GM21390 (cell line): Measurements from ENCODE around the gene CLCNKA.
A peak's percentile ranks its signal among the peaks of the same experiment; 100 is the strongest.
"Not testable (repeated sequence)": the region's sequence is repeated elsewhere in the genome, so short reads cannot be mapped to it uniquely, and the experiment has no call there.

Experiments
- ATAC-seq: cut with Tn5 transposase; IDR thresholded peaks from one replicate; pipeline ENCODE4 v1.9.1; 2021; ENCODE audit not compliant: unreplicated experiment

CLCNKA gene

DNA sequence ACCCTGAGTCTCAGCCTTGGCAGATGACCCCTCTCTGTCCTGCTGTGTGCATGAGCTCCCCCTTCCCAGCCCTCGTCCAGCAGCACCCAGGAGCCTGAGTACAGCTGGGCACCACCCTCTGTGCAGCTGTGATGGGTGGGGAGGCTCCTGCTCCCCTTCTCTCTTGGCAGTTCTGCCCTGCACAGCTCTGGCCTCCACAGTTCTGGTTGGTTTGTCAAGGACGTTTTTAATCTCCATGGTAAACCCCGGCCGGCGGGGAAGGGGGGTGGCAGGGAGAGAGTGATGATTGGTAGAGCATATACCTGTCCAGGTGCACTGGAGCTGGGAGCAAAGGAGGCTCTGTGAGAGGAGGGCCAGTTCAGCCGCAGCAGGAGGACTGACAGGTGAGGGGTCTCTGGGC is at the start of gene CLCNKA:
CLCNKA (plus strand) TSS at position 356 of the 400 bp plus-strand sequence. CDS start 584 bp downstream, outside the sequence.
- no peak for ATAC-seq

DNA sequence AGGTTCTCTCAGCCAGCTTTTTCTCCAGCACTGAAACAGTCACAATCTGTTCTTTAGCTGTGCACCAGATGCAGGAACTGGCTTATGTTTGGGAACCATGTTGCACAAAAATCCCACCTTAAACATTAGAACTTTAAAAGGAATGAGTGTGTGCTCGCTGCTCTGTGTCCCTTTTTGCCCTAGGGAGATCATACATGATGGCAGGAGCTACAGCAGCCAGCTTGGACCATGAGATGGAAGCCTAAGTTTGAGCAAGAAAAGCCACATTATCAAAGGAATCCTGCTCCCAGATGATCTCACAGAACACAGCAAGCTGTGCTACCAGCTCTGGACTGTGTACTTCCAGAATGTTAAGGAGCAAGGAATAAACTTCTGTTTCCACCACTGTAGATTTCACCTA is 49.4 kb upstream of the CLCNKA start:
- no peak for ATAC-seq

DNA sequence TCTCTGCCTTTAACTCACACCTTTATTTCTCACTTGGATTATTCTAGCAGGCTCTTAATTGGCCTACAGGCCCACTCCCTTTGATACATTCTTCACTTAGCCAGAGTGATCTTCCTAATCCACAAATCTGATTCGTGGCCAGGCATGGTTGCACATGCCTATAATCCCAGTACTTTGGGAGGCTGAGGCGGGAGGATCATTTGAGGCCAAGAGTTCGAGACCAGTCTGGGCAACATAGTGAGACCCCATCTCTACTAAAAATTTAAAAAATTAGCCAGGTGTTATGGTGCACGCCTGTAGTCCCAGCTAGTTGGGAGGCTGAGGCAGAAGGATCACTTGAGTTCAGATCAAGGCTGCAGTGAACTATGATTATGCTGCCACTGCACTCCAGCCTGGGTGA is 48.1 kb upstream of the CLCNKA start:
- no peak for ATAC-seq

DNA sequence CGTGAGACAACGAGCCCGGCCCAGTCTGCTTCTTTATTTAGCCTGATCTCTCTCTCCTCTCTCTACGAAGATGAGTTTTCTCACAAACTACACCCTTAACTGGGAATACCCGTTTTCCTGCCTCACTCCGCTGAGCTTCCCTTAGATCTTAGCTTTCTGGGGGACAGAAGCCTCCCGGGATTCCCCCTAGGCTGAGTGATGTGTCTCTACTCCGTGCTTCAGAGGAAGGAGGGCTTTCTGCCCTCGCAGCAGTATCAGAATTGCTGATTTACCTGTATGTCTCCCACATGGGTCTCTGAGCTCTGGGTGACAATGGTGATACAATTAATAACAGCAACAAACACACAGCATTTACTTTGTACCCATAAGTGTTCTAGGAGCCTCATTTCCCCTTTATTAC is 47.0 kb upstream of the CLCNKA start:
- ATAC-seq = peak; percentile 36

DNA sequence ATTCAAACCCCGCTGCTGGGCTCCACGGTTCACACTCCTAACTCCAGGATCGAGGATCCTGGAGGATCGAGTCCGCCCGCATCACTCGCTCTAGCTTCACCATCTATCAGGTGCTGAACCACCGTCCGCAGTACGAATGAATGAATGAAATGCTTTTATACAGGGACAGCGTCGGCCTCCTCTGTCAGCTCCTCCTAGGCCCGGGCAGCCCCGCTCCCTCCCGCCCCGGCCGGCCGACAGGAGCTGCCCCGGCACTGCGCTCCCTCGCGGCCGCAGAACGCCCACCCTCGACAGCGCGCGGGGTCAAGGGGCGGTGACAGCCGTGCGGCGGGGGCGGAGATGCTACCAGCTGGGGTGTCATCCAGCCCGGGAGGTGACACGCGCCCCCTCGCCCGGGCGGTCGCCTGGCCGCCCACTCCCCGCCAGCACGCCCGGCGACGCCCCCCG is 46.5 kb upstream of the CLCNKA start:
- ATAC-seq = peak; percentile 60

DNA sequence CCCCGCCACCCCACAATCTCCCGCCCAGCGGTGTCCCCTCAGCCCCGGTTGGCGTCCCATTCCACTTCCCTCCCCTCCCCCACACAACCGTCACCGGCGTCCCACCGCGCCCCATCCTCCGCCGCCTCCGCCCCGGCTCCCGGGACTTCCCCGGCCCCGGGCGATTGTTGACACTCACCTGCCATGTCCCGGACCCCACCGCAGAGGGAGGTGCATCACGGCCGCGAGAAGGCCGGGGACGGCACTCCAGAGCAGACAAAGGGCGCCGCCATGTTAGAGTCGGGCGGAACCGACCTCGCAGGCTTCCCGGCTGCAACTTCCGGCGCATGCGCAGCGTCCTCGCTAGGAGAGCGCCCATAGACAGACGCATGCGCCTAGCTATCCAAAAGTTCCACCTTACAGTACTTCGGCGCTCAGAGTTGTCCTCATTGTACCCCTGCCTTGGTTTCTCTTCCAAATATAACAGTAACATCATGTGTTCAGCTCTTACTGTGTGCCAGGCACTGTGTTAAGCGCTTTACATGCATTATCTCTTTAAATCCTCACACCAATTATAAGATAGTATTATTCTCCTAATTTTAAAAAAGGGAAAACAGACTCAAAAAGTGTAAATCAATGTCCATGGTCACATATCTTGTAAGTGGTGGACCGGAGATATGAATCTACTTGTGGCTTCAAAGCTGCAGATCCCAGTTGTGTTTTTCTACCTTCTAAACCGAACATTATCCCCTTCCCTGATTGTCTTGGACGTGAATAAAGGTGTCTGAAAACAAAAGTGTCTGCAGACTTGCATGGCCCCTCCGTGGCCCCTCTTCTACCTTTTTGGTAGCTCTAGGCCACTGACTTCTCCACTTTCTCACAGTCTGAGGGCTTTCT is 45.8 kb upstream of the CLCNKA start, which contains the start of gene ZBTB17:
ZBTB17 (minus strand) TSS at position 297 of the 876 bp plus-strand sequence. CDS start 27,606 bp downstream, outside the sequence.
- ATAC-seq = peak; percentile 77

DNA sequence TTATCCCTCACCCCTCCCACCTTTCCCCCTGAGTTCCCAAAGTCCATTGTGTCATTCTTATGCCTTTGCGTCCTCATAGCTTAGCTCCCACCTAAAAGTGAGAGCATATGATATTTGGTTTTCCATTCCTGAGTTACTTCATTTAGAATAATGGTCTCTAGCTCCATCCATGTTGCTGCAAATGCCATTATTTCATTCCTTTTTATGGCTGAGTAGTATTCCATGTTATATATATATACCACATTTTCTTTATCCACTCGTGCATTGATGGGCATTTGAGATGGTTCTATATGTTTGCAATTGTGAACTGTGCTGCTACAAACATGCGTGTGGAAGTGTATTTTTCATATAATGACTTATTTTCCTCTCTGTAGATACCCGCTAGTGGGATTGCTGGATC is 43.9 kb upstream of the CLCNKA start:
- not testable (repeated sequence) for ATAC-seq

DNA sequence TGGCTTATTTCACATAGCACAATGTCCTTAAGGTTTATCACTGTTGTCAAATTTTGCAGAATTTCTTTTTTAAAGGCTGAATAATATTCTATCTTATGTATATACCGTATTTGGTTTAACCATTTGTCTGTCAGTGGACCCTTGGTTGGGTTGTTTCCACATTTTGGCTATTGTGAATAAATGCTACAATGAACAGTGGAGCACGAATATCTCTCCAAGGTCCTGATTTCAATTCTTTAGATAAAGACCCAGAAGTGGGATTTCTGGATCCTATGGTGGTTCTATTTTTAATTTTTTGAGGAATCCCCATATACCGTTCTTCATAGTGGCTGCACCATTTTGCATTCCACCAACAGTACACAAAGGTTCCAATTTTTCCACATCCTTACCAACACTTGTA is 40.2 kb upstream of the CLCNKA start:
- no peak for ATAC-seq

DNA sequence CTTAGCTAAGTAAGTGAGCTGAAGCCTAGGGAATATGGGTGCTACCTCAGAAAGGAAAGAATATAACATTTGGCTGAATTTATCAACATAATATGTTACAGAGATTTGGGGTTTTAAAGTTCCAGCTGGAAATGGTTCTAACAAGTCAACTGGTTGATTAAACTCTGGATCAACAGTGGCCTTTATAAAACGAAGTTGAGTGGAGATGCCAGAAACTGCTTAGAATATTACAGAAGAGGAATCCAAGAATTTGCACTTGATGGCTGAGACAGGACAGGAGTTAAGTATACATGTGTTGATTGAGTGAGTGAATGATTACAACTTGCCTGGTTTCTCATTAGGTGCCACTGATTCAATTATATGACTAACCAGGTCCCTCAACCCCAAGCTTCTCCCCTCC is 38.6 kb upstream of the CLCNKA start:
- ATAC-seq = no peak

DNA sequence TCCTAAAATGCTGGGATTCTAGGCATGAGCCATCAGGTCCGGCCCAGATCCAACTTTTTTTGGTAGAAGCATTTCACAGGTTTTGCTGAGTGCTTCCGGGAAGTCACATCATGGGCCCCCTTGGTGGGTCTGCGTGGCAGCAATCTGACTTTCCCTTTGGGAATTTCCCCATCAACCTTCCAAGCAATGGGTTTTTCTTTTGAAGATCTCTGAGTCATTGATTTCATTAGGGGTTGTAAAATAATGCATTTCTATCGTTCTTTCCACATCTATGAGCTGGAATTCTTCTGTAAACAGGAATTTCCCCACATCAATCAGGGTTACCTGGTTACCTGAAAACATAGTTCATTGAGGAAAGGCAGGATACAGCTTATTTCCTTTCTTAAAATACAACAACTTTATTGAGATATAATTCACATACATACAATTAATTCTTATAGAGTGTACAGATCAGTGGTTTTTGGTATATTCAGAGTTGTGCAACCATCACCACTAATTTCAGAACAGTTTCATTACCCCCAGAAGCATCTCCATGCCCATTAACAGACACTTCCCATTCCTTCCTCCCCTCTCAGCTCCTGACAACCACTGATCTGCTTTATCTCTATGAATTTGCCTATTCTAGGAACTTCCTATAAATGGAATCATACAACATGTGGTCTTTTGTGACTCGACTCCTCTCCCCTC is 36.1 kb upstream of the CLCNKA start:
- ATAC-seq = no peak

DNA sequence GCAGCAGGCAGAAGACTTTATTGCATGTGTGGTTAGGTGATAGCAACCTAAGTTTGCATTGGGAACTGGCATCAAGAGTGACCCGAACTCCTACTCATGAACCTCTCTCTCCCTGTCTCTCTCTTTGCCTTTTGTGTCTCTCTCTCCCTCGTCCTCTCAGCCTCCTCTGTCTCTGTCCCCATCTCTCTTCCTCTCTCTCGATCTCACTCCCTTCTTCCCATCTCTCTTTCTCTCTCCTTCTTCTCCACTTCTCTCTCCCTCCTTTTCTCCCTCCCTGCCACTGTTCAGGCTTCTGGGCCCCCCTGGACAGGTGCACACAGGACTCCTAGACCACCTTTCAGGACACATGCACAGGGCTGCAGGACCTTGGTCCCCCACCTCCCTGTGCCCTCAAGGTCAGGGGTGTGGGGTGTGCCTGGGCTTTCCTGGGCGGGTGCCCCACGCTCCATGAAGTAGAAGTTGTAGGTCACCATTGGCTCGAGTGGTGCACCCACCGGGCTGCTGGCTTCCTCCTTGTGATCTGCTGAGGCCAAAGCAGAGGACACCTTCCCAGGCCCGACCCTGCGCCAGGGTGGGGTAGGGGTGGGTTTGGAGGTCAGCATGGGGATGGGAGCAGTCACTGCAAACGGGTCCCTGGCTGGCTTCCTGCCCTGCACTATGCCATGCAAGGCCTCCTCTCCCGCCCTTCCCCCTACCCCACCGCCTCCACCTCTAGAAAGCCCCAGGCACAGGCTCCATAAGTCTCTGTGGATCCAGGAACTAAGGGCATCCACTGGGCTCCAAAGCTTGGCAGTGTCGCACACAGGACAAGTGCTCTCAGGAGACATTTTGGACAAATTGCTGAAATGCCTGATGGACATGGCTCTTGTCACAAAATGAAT is 32.7 kb upstream of the CLCNKA start:
- no peak for ATAC-seq

DNA sequence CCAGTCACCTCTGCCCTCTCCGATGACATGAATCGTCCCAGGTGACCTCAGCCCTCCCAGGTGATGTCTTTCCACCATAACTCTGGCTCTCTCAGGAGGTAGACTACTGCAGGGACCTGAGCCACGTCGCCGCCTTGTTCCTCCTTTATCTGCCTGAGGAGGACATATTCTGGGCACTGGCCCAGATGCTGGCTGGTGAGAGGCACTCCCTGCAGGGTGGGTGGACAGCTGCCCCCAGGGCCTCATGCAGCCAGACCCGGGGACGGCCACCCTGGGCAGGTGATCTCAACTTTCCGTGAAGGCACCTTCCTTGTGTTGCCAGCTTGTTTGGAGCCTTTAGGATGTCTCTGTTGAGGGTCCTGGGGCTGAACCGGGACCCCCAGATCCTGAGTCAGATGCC is 32.1 kb upstream of the CLCNKA start:
- ATAC-seq = no peak

DNA sequence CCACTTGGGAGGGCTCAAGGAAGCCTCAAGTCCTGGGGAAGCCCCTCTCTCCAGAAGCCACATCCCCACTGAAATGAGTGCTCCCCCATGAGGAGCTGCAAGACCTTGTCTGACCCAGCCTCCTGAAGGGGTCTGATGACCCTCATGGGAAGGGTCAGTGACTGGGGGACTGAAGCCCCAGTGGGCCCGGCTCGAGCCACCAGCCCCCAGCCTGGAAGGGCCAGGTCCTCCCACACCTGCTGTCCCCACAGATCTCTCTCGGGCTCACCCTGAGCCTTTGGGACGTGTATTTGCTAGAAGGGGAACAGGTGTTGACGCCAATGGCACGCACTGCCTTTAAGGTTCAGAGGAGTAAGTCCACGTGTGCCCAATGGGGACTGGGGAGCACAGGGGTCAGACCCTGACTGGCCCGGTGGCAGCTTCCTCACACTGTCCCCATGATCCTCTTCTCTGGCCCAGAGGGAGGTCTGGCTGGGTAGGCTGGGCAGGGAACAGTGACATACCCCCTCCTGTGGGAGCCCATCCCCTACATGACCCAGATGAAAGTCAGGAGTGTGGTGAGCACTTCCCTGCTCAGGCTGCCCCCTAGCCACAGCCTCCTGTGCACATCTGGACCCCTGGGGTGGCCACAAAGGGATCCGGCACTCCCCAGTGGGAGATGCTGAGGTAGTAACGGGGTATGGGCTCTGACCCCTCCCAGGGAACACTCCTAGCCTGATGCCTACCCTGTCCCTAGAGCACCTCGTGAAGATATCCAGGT is 30.2 kb upstream of the CLCNKA start:
- no peak for ATAC-seq

DNA sequence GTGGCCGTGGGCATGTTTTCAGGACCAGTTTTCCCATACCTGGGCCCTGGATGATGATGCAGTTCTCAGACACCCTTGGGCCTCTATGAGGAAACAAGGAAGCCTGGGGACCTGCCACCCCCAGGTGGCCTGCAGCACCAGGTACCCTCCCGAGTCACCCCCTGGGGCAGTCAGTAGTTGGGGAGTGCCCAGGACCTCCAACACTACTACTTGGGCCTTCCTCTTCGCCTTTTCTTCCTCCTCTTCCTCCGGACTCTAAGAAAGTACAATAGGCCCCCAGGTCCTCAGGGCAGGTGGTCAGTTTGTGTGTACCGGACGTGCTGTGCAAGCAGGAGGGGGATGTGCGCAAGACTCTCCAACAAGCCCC is 29.7 kb upstream of the CLCNKA start:
- ATAC-seq = no peak

DNA sequence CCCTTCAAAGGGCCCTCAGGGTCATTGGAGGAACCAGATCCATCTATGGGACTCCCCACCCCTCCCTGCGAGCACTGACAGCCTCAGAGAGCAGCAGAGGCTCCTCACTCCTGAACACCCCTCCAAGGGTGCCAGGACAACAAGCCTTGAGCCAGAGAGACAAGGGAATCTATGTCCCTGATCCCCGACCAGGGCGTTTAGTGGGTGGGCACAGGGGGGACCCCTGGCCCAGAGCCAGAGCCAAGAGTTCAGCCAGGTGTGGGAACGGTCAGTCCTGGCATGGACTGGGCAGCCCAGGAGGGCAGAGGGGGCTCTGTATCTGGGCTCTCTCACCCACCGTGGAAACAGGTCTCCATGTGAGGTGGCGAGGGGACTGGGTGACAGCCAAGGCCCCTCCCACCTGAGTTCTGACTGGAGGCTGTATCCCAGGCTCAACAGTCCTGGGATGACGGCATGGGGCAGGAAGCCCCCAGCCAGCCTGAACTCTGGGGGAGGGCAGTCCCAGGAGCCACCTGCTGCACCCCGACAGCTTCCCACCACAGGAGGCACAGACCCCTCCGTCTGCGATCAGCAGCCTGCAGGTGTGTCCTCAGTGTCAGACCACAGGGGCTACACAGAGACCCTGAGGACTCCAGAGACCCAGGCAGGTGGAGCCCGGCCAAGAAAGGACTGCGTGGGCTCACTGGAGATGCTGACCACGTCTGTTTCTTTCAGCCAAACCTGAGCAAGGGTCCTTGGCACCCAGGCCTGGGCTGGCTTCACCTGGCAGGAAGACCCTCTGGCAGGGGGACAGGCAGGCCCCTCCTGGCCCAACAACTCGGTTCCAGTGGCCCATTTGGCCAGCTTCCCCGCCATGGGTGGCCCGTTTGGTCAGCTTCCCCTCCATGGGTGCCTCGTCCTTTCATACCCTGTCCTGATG is 29.0 kb upstream of the CLCNKA start:
- ATAC-seq = no peak

DNA sequence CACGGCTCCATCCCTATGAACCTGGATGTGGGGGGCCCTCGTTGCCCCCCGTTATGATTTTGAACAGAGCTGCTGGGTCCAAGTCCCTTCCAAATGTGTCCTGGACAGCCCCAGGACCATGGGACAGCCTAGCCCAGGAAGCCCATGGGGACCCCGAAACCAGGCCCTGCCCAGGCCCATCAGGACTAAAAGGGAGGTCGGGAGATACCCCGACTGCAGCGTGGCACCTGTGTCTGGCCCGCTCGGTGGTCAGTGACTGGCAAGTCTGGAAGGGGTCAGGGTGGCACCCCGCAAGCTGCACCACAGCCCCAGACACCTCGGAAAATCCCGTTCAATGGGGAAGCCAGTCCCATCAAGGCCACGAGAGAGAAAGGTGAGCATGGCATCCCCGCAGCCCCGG is 28.2 kb upstream of the CLCNKA start:
- ATAC-seq = no peak

DNA sequence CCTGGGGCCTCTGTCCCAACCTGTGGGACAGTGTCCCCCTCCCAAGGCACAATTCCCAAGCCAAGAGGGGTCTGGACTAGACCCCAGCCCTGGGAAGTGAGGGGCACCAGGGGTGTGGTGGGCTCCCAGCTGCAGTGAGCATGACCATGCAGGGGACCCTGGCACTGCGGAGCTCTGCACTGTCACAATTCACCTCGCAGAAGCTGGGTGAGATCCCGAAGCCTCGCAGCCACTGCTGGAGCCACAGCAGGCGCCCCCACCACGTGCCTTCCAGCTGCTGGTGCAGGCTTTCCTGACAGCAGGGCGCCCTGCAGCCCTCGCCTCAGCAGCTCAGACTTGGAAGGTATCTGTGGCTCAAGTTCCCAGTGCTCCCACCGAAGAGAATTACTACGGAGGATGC is 27.8 kb upstream of the CLCNKA start:
- no peak for ATAC-seq

DNA sequence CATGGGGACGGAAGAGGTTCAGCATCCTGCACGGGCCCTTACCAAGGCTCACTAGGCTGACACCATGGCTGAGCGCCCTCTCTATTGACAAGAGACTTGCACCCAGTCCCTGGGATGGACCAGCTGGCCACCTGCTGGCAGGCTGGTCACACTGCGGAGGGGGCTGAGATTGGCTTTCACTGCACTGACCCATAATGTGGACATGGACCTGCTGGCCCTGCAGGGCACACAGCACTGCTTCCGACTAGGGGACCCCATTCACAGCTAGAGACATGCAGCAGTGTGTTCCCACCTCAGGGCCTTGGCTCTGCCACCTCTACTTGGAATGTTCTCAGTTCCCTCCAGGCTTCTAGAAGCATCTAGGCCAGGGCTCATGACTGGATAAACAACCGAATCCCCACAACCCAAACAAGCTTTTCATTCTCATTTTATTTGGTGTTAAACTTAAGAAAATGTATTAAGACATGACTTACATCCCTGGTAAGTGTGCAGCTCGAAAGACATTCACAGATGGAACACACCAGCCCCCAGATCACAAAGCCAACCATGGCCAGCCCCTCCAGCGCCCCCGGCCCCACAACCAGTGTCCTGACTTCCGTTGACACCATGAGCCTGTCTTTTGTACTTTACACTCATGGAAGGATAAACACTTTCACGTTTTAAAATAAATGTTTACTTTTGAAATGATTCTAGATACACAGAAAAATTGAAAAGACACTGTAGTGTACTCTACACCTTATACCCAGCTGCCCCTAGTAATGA is 27.1 kb upstream of the CLCNKA start:
- no peak for ATAC-seq
